ENCODE results near the gene PLA2G3.

GRCh38 chr22:31107178-31107893 is 33.0 kb downstream of the PLA2G3 start, which contains the start of gene SELENOM:
- TF ChIP-seq POLR2A (IDR thresholded peaks at IDR 0.05) (peak; percentile 95), EP300 (IDR thresholded peaks at IDR 0.05) (no peak), CTCF (IDR thresholded peaks at IDR 0.05) (peak; percentile 91 to 97 (median 92))

All from ovary (tissue), 3 donors.